ENCODE measurements around the gene CAMKMT. TPM values are rescaled to one million over a fixed set of nuclear protein-coding genes. Genes with fewer than 3 reads are reported as not detected.

CAMKMT gene
- total RNA-seq, 1 experiment from 2014 or later, result 17.4 TPM

DNA sequence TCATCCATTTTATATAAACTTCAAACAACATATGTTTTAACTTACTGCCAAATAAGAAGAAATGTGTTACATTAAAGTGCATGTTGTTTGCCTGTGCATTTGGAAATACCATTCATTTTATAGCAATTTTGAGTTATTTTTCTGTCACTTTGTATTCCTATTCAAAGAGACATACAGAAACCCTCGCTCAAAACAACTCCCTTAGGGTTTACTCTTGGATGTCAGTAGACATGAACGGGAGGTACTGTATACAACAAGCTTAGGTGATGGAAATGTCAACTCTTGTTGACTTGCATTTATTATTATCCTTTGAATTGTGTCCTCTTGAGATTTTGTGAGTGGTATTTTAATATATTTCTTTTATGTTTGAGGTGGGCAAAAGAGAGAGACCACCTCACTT, 132.3 kb downstream of the CAMKMT start:
- WGBS (ENCODE audit: extremely low coverage, insufficient read length, low lambda C conversion rate), result no CpG with 5 or more reads among the region's 2 CpGs
- Histone ChIP-seq H4K8ac (replicated peaks; ENCODE audit: insufficient read length, low read depth, low read length) (no peak overlapping the region), H2AK5ac (ENCODE audit: insufficient read length, low read length) (no peak overlapping the region), H3K27me3 (ENCODE audit: insufficient read depth, low read length) (no peaks in the 10 kb centered on the region), H3K23ac (ENCODE audit: insufficient read length, low read depth, low read length) (no peak overlapping the region), H3K4me2 (ENCODE audit: insufficient read depth, insufficient read length, low read length) (no peak overlapping the region), H3K56ac (ENCODE audit: insufficient read length, low read depth, low read length) (no peak overlapping the region), H2BK5ac (ENCODE audit: insufficient read length, low read length) (no peak overlapping the region), H2BK15ac (ENCODE audit: low read depth, low read length) (no peak overlapping the region), H2AFZ (ENCODE audit: low read length) (no peak overlapping the region), H2BK20ac (ENCODE audit: low read depth, low read length, poor library complexity, severe bottlenecking) (no peak overlapping the region), H3K9me3 (ENCODE audit: control insufficient read depth, low read depth, low read length) (no peaks in the 10 kb centered on the region), H3K23me2 (ENCODE audit: insufficient read length, low read depth, low read length, poor library complexity, severe bottlenecking) (no peaks in the 10 kb centered on the region), H3K79me2 (ENCODE audit: insufficient read depth, low read length) (no peaks in the 10 kb centered on the region), H3K79me1 (ENCODE audit: insufficient read depth, low read depth, low read length, poor library complexity, severe bottlenecking) (no peaks in the 10 kb centered on the region), H3K4ac (ENCODE audit: low read depth, low read length) (no peak overlapping the region), H3K18ac (ENCODE audit: insufficient read length, low read depth, low read length) (no peak overlapping the region), H2BK12ac (ENCODE audit: insufficient read length, low read depth, low read length) (no peak overlapping the region), H4K20me1 (ENCODE audit: control insufficient read depth, insufficient read depth, insufficient read length) (no peaks in the 10 kb centered on the region), H3K9ac (ENCODE audit: extremely low read depth, insufficient read length, low read length) (no peak overlapping the region), H3T11ph (ENCODE audit: low read length) (no peak overlapping the region), H4K91ac (ENCODE audit: insufficient read length, low read depth, low read length) (no peak overlapping the region), H3K27ac (ENCODE audit: insufficient read length, low read depth, low read length) (no peak overlapping the region), H4K5ac (ENCODE audit: insufficient read length, low read depth, low read length) (no peak overlapping the region), H3K14ac (ENCODE audit: insufficient read depth, low read length) (no peak overlapping the region), H3K4me1 (ENCODE audit: insufficient read depth, low read length) (no peaks in the 10 kb centered on the region), H2BK120ac (ENCODE audit: low read depth, low read length, poor library complexity, severe bottlenecking) (no peak overlapping the region)
- Mint-ChIP-seq H3K36me3 (ENCODE audit: insufficient read depth in 1 of 3, low read depth in 3 of 3) (no peaks in the 10 kb centered on the region), H3K9me3 (no peaks in the 10 kb centered on the region), H3K27me3 (ENCODE audit: low read depth) (no peaks in the 10 kb centered on the region), H3K4me1 (peaks cover 8% of the 10 kb centered on the region in 2 experiments; a peak in 2 of 4 replicates), H3K27ac (peak overlapping the region in 1 of 3 experiments; percentile 52; a peak in 1 of 7 replicates), H3K4me3 (no peak overlapping the region)
- TF ChIP-seq, protein P1, sequence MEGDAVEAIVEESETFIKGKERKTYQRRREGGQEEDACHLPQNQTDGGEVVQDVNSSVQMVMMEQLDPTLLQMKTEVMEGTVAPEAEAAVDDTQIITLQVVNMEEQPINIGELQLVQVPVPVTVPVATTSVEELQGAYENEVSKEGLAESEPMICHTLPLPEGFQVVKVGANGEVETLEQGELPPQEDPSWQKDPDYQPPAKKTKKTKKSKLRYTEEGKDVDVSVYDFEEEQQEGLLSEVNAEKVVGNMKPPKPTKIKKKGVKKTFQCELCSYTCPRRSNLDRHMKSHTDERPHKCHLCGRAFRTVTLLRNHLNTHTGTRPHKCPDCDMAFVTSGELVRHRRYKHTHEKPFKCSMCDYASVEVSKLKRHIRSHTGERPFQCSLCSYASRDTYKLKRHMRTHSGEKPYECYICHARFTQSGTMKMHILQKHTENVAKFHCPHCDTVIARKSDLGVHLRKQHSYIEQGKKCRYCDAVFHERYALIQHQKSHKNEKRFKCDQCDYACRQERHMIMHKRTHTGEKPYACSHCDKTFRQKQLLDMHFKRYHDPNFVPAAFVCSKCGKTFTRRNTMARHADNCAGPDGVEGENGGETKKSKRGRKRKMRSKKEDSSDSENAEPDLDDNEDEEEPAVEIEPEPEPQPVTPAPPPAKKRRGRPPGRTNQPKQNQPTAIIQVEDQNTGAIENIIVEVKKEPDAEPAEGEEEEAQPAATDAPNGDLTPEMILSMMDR (conservative IDR thresholded peaks at IDR 0.05), result no peak
- DNase-seq, result no peak

Measured in H9 (cell line).